H9 (cell line): ENCODE results near the gene ZIM2. TPM values are rescaled to one million over a fixed set of nuclear protein-coding genes. Genes with fewer than 3 reads are reported as not detected.

ENCODE experiments used
- DNase-seq: peaks from one replicate; pipeline ENCODE4 v3.0.0-alpha.2; 2017
- H2AFZ ChIP-seq: one replicate; pipeline ENCODE4 v1.6.1; 2013; ENCODE audit warnings: mild to moderate bottlenecking, low read length, control low read depth, moderate library complexity
- H2AK5ac ChIP-seq: 2 replicates; pipeline ENCODE4 v1.6.1; 2013; ENCODE audit warnings: low read length, control low read depth, mixed read lengths; ENCODE audit not compliant: insufficient read length
- H2BK120ac ChIP-seq: one replicate; pipeline ENCODE4 v1.6.1; 2013; ENCODE audit warnings: low read depth, mild to moderate bottlenecking, low read length, control low read depth, inconsistent platforms; ENCODE audit not compliant: poor library complexity, severe bottlenecking
- H2BK12ac ChIP-seq: 2 replicates; pipeline ENCODE4 v1.6.1; 2013; ENCODE audit warnings: low read length, control low read depth, mixed read lengths, low read depth; ENCODE audit not compliant: insufficient read length
- H2BK15ac ChIP-seq: 2 replicates; pipeline ENCODE4 v1.6.1; 2013; ENCODE audit warnings: low read depth, low read length, control low read depth
- H2BK20ac ChIP-seq: one replicate; pipeline ENCODE4 v1.6.1; 2013; ENCODE audit warnings: low read depth, mild to moderate bottlenecking, low read length, control low read depth, inconsistent platforms; ENCODE audit not compliant: poor library complexity, severe bottlenecking
- H2BK5ac ChIP-seq: 2 replicates; pipeline ENCODE4 v1.6.1; 2013; ENCODE audit warnings: low read length, control low read depth, mixed read lengths; ENCODE audit not compliant: insufficient read length
- H3K14ac ChIP-seq: 2 replicates; pipeline ENCODE4 v1.6.1; 2013; ENCODE audit warnings: low read length, control low read depth; ENCODE audit not compliant: insufficient read depth
- H3K18ac ChIP-seq: 2 replicates; pipeline ENCODE4 v1.6.1; 2013; ENCODE audit warnings: low read depth, mild to moderate bottlenecking, mixed read lengths, low read length, control low read depth; ENCODE audit not compliant: insufficient read length
- H3K23ac ChIP-seq: 2 replicates; pipeline ENCODE4 v1.6.1; 2013; ENCODE audit warnings: low read length, control low read depth, mixed read lengths, low read depth; ENCODE audit not compliant: insufficient read length
- H3K23me2 ChIP-seq: 2 replicates; pipeline ENCODE4 v1.6.1; 2013; ENCODE audit warnings: low read depth, mild to moderate bottlenecking, mixed read lengths, low read length, control low read depth; ENCODE audit not compliant: insufficient read length, poor library complexity, severe bottlenecking
- H3K27ac ChIP-seq: 2 replicates; pipeline ENCODE4 v1.5.1; 2013; ENCODE audit warnings: low read length, control low read depth, mixed read lengths, low read depth; ENCODE audit not compliant: insufficient read length
- H3K27me3 ChIP-seq: 2 replicates; pipeline ENCODE4 v1.6.1; 2013; ENCODE audit warnings: low read length, control low read depth, inconsistent platforms; ENCODE audit not compliant: insufficient read depth
- H3K4ac ChIP-seq: 2 replicates; pipeline ENCODE4 v1.6.1; 2013; ENCODE audit warnings: low read depth, mild to moderate bottlenecking, control low read depth, inconsistent platforms, low read length, moderate library complexity
- H3K4me1 ChIP-seq: 2 replicates; pipeline ENCODE4 v1.6.1; 2013; ENCODE audit warnings: low read length, control low read depth, inconsistent platforms; ENCODE audit not compliant: insufficient read depth
- H3K4me2 ChIP-seq: 2 replicates; pipeline ENCODE4 v1.6.1; 2013; ENCODE audit warnings: low read length, control low read depth, mixed read lengths; ENCODE audit not compliant: insufficient read length, insufficient read depth
- H3K56ac ChIP-seq: 2 replicates; pipeline ENCODE4 v1.6.1; 2013; ENCODE audit warnings: low read depth, mild to moderate bottlenecking, mixed read lengths, low read length, control low read depth; ENCODE audit not compliant: insufficient read length
- H3K79me1 ChIP-seq: 2 replicates; pipeline ENCODE4 v1.6.1; 2013; ENCODE audit warnings: low read depth, mild to moderate bottlenecking, moderate library complexity, low read length, control low read depth, inconsistent platforms; ENCODE audit not compliant: insufficient read depth, poor library complexity, severe bottlenecking
- H3K79me2 ChIP-seq: 2 replicates; pipeline ENCODE4 v1.6.1; 2013; ENCODE audit warnings: low read length, control low read depth, inconsistent platforms; ENCODE audit not compliant: insufficient read depth
- H3K9ac ChIP-seq: 2 replicates; pipeline ENCODE4 v1.6.1; 2013; ENCODE audit warnings: low read length, control low read depth, mixed read lengths; ENCODE audit not compliant: insufficient read length; ENCODE audit errors: extremely low read depth
- H3K9me3 ChIP-seq: one replicate; pipeline ENCODE4 v1.6.1; 2013; ENCODE audit warnings: low read depth, low read length, inconsistent platforms; ENCODE audit not compliant: control insufficient read depth
- H3T11ph ChIP-seq: one replicate; pipeline ENCODE4 v1.6.1; 2013; ENCODE audit warnings: mild to moderate bottlenecking, low read length, control low read depth, inconsistent platforms
- H4K20me1 ChIP-seq: one replicate; pipeline ENCODE4 v1.6.1; 2013; ENCODE audit not compliant: control insufficient read depth, insufficient read length, insufficient read depth
- H4K5ac ChIP-seq: 2 replicates; pipeline ENCODE4 v1.6.1; 2013; ENCODE audit warnings: low read depth, mild to moderate bottlenecking, mixed read lengths, low read length, control low read depth; ENCODE audit not compliant: insufficient read length
- H4K8ac ChIP-seq: replicated peaks from 2 replicates; pipeline ENCODE4 v1.6.1; 2013; ENCODE audit warnings: low read length, control low read depth, mixed read lengths, low read depth; ENCODE audit not compliant: insufficient read length
- H4K91ac ChIP-seq: 2 replicates; pipeline ENCODE4 v1.6.1; 2013; ENCODE audit warnings: low read depth, mild to moderate bottlenecking, moderate library complexity, mixed read lengths, low read length, control low read depth; ENCODE audit not compliant: insufficient read length
- H3K27ac Mint-ChIP-seq, 3 experiments: 2 replicates in 2 of 3; 3 replicates in 1 of 3; pipeline ENCODE4 v1.8.0; 2020 to 2021; ENCODE audit warnings: mixed read lengths in 3 of 3, mild to moderate bottlenecking in 1 of 3, moderate library complexity in 1 of 3
- H3K27me3 Mint-ChIP-seq: 2 replicates; pipeline ENCODE4 v1.8.0; 2021; ENCODE audit warnings: low read depth, mild to moderate bottlenecking, moderate library complexity, mixed read lengths
- H3K36me3 Mint-ChIP-seq, 3 experiments: 2 replicates in 2 of 3; 3 replicates in 1 of 3; pipeline ENCODE4 v1.8.0; 2020 to 2021; ENCODE audit warnings: low read depth in 3 of 3, mixed read lengths in 3 of 3; ENCODE audit not compliant: insufficient read depth in 1 of 3
- H3K4me1 Mint-ChIP-seq, 2 experiments: 2 replicates each; pipeline ENCODE4 v1.8.0; 2020; ENCODE audit warnings: mixed read lengths in 2 of 2
- H3K4me3 Mint-ChIP-seq, 2 experiments: 2 replicates in 1 of 2; 3 replicates in 1 of 2; pipeline ENCODE4 v1.8.0; 2020 to 2021; ENCODE audit warnings: mild to moderate bottlenecking in 2 of 2, mixed read lengths in 2 of 2, moderate library complexity in 1 of 2
- H3K9me3 Mint-ChIP-seq, 2 experiments: 2 replicates in 1 of 2; 3 replicates in 1 of 2; pipeline ENCODE4 v1.8.0; 2020; ENCODE audit warnings: mild to moderate bottlenecking in 2 of 2, mixed read lengths in 2 of 2, moderate library complexity in 1 of 2
- WGBS: extraction: QIAGEN DNeasy Blood & Tissue Kit; methylation state at CpG from one replicate; pipeline ENCODE4 v1.1.7; 2013; ENCODE audit warnings: missing lambda C conversion rate, low lambda C conversion rate, mixed read lengths; ENCODE audit not compliant: insufficient read length; ENCODE audit errors: extremely low coverage; 5-methylcytosine and 5-hydroxymethylcytosine counted together
- total RNA-seq: library from RNA; stranded (reverse); gene quantifications from 2 replicates; pipeline ENCODE4 v1.2.1, GENCODE V29; 2021
- TF ChIP-seq, protein P1 (sequence below): fragments of 200-600 bp; sonication (generic); conservative IDR thresholded peaks from 3 replicates; pipeline ENCODE4 v1.8.0; 2021; ENCODE audit warnings: antibody characterized with exemption, mild to moderate bottlenecking

The ZIM2 gene
- total RNA-seq, 1 experiment from 2014 or later: not detected

DNA sequence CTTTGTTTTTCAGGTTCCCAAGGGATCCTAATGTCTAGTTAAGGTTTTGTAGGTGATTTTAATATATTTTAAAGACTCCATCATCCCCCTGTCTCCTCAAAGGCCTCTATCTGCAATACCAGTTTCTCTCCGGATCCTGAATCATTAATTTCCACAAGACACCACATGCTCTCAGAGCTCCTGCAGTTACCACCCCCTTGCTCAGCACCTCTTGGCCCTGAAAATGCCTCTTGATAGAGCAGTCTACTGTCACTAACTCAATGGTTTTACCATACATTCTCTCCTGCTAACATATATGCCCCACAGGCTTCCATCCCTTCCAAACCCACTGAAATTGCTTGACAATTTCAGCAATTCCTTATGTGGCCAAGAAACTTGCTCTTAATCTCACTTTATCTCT is 1.9 kb upstream of the ZIM2 start:
- Histone ChIP-seq H3K56ac (no peak overlapping the region), H3K9ac (no peak overlapping the region), H3K23ac (no peak overlapping the region), H3K14ac (no peak overlapping the region), H4K8ac (no peak overlapping the region), H3K4me2 (no peak overlapping the region), H3K79me2 (no peaks in the 10 kb centered on the region), H2AK5ac (no peak overlapping the region), H3K18ac (no peak overlapping the region), H4K20me1 (no peaks in the 10 kb centered on the region), H3K79me1 (no peaks in the 10 kb centered on the region), H2BK15ac (no peak overlapping the region), H3K9me3 (peaks cover 54% of the 10 kb centered on the region), H3K27ac (no peak overlapping the region), H2BK12ac (no peak overlapping the region), H2BK20ac (no peak overlapping the region), H4K5ac (no peak overlapping the region), H3K4me1 (no peaks in the 10 kb centered on the region), H3K23me2 (no peaks in the 10 kb centered on the region), H3K4ac (no peak overlapping the region), H3T11ph (no peak overlapping the region), H3K27me3 (no peaks in the 10 kb centered on the region), H2BK5ac (no peak overlapping the region), H4K91ac (no peak overlapping the region), H2BK120ac (no peak overlapping the region), H2AFZ (no peak overlapping the region)
- no peak for DNase-seq
- Mint-ChIP-seq H3K4me3 (no peak overlapping the region), H3K4me1 (no peaks in the 10 kb centered on the region), H3K36me3 (peaks cover 20 to 22% (median 20%) of the 10 kb centered on the region in 3 experiments), H3K27me3 (peaks cover 4% of the 10 kb centered on the region), H3K9me3 (peaks cover 58 to 59% of the 10 kb centered on the region in 2 experiments), H3K27ac (no peak overlapping the region)
- WGBS: no CpG with 5 or more reads among the region's 1 CpG
- TF ChIP-seq, protein P1, sequence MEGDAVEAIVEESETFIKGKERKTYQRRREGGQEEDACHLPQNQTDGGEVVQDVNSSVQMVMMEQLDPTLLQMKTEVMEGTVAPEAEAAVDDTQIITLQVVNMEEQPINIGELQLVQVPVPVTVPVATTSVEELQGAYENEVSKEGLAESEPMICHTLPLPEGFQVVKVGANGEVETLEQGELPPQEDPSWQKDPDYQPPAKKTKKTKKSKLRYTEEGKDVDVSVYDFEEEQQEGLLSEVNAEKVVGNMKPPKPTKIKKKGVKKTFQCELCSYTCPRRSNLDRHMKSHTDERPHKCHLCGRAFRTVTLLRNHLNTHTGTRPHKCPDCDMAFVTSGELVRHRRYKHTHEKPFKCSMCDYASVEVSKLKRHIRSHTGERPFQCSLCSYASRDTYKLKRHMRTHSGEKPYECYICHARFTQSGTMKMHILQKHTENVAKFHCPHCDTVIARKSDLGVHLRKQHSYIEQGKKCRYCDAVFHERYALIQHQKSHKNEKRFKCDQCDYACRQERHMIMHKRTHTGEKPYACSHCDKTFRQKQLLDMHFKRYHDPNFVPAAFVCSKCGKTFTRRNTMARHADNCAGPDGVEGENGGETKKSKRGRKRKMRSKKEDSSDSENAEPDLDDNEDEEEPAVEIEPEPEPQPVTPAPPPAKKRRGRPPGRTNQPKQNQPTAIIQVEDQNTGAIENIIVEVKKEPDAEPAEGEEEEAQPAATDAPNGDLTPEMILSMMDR: no peak
